Endothelial cell of umbilical vein (primary cell): Measurements from ENCODE around the gene SLC39A11.

Experiments
- CTCF ChIP-seq, 2 donors: IDR thresholded peaks; 1 replicate in 1 of 2; 2 replicates in 1 of 2; pipeline ENCODE4 v1.5.1; 2011; ENCODE audit warnings: low read length in 2 of 2, mild to moderate bottlenecking in 2 of 2, moderate library complexity in 2 of 2, control low read depth in 1 of 2, inconsistent platforms in 1 of 2, low read depth in 1 of 2; ENCODE audit not compliant: insufficient read depth in 1 of 2; ENCODE audit errors: extremely low read depth in 1 of 2
- EZH2 ChIP-seq: IDR thresholded peaks from 2 replicates; pipeline ENCODE4 v1.6.1; 2012; ENCODE audit warnings: borderline replicate concordance, low read depth, mild to moderate bottlenecking, moderate library complexity, low read length, inconsistent platforms; ENCODE audit not compliant: severe bottlenecking
- FOS ChIP-seq: IDR thresholded peaks from 2 replicates; pipeline ENCODE4 v1.6.1; 2011; ENCODE audit warnings: mild to moderate bottlenecking, low read length, moderate library complexity, borderline replicate concordance; ENCODE audit not compliant: insufficient read depth
- JUN ChIP-seq: IDR thresholded peaks from 2 replicates; pipeline ENCODE4 v1.6.1; 2011; ENCODE audit warnings: borderline replicate concordance, low read depth; ENCODE audit not compliant: insufficient read length, insufficient read depth
- MAX ChIP-seq: IDR thresholded peaks from 2 replicates; pipeline ENCODE4 v1.6.1; 2011; ENCODE audit not compliant: insufficient read depth, insufficient read length
- MYC ChIP-seq: IDR thresholded peaks from one replicate; pipeline ENCODE4 v1.6.1; 2011; ENCODE audit warnings: mild to moderate bottlenecking, low read depth, low read length
- POLR2A ChIP-seq: IDR thresholded peaks from 2 replicates; pipeline ENCODE4 v1.6.1; 2012; ENCODE audit warnings: low read depth, mild to moderate bottlenecking, control low read depth, low read length
- POLR2AphosphoS5 ChIP-seq: IDR thresholded peaks from 2 replicates; pipeline ENCODE4 v1.6.1; 2012; ENCODE audit warnings: low read depth, mild to moderate bottlenecking, control low read depth, low read length, moderate library complexity; ENCODE audit not compliant: insufficient read depth

DNA sequence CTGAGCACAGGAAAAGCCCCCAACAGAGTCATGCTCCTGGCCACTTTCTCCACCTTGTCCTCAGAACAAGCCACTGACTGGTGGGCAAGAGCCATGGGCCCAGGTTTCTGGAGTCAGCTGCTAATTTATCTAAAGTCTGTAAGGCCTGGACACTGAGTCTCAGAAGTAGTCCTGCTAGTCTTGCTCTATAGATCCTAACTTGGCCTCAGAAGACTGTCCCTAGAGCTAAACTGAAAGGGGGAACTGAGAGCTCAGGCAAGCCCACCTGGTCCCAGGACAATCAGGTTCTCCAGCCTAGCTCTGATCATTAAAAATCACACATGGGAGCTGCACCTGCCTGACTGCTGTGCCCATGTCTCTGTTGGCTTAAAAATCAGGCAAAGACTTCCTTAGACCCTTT is 485.8 kb downstream of the SLC39A11 start:
- TF ChIP-seq CTCF (IDR thresholded peaks at IDR 0.05; ENCODE audit: extremely low read depth in 1 of 2, insufficient read depth in 1 of 2, low read depth in 1 of 2, low read length in 2 of 2) = no peak
- no peak for TF ChIP-seq POLR2A
- no peak for TF ChIP-seq FOS
- TF ChIP-seq JUN = no peak
- no peak for TF ChIP-seq MYC
- no peak for TF ChIP-seq MAX
- no peak for TF ChIP-seq EZH2
- TF ChIP-seq POLR2AphosphoS5 = no peak
